Measurements from ENCODE around the gene NEUROD2.

Gene NEUROD2

DNA sequence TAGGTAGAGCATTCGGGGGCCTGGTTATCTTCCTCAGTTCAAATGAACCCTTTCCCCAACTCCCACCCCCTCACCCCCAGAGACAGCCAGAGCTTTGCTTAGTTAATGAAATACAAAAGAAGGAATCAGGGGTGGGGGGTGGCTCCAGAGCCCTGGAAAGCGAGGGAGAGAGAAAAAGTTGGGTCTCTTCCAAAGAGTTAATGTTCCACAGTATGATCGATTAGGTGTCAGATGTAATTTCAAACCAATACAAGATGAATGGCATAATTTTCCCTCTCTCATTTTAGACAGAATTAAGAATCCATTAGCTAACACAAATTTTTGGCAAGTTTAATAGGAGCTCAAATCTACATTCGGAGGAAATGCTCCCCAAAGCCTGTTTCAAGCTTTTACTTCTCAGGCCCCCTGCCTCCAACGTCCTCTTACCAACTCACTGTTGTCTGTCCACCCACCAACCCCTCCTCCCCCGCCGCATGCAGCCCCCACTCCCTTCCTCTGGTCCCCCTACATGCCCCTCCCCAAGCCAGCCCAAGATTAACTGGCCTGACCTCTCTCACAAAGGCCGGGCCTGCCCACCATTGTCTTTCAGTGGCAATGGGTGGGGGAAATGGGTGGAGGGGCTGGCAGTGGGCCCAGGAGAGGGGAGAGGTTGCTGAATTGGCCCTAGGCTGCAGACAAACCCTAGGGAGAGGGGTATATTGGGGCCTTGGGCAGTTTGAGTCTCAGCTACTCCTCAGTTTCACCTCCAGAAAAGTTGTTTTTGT is 28.2 kb downstream of the NEUROD2 start:
- DNase-seq (ENCODE audit: low spot score) = no peak

DNA sequence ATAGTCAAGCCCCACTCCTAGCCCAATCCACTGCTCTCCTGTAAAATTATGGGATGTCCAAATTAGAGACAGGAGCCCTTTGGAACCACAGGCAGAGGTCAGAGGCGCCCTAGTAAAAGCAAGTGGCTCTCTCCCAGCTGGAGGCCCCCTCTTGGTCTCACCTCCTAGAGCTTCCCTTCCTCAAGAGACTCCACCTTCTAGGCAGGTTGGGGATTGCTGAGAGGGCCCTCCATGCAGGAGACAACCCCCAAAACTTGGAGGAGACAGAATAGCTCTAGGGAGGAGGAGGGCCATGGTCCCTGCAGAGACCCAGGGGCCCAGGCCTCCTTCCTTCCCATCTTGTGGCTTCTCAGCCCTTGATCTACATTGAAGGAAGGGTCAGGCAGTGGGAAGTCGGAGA is 29.4 kb downstream of the NEUROD2 start:
- no peak for DNase-seq (ENCODE audit: low spot score)

- no peak for DNase-seq (ENCODE audit: low spot score)
Measured at GRCh38 chr17:39576187-39576586, 31.5 kb downstream of the NEUROD2 start.

GRCh38 chr17:39573447-39574298 is 34.0 kb downstream of the NEUROD2 start:
- no peak for DNase-seq (ENCODE audit: low spot score)

GRCh38 chr17:39572121-39572520 is 35.6 kb downstream of the NEUROD2 start:
- DNase-seq (ENCODE audit: low spot score) = no peak

- no peak for DNase-seq (ENCODE audit: low spot score)
Measured at GRCh38 chr17:39569126-39569525, 38.6 kb downstream of the NEUROD2 start.

DNA sequence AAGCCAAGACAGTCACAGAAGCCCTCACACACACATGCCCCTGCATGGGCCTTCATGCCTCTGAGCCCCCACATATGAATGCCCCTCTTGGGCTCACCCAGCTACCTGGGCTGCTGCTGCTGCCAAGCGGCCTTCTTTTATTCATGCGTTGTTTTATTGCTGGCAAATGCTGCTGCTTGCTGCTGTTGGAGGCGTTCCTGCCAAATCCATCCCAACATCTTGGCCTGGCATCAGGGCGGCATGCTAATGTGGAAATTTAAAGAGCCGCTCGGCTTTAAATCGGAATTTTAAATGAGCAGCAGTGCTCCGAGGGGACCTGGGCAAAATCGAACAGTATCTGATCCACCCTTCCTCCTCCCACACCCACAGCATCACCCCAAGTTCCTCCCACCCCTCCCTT is 39.0 kb downstream of the NEUROD2 start:
- DNase-seq (ENCODE audit: low spot score) = no peak

GRCh38 chr17:39566094-39566850 is 41.4 kb downstream of the NEUROD2 start:
- DNase-seq (ENCODE audit: low spot score) = no peak

GRCh38 chr17:39564211-39564848 is 43.4 kb downstream of the NEUROD2 start:
- no peak for DNase-seq (ENCODE audit: low spot score)

- no peak for DNase-seq (ENCODE audit: low spot score)
Measured at GRCh38 chr17:39563476-39563875, 44.2 kb downstream of the NEUROD2 start.

DNA sequence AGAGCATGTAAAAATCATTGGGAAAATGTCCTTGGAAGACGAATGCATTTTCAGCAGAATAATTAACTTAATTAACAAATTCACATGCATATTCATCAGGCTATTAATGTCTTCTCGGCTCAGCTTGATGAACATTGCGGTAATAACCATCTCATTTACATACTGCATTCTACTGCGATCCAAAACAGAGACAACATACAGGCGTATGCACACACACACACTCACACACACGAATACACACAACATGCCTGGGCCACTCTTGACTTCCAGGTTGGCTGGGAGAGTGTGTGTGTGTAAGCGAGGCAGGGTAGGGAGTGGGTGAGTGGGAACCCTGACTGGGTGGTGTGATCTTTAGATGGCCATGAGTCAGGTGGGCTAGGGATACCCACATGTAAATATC is 44.7 kb downstream of the NEUROD2 start:
- no peak for DNase-seq (ENCODE audit: low spot score)

DNA sequence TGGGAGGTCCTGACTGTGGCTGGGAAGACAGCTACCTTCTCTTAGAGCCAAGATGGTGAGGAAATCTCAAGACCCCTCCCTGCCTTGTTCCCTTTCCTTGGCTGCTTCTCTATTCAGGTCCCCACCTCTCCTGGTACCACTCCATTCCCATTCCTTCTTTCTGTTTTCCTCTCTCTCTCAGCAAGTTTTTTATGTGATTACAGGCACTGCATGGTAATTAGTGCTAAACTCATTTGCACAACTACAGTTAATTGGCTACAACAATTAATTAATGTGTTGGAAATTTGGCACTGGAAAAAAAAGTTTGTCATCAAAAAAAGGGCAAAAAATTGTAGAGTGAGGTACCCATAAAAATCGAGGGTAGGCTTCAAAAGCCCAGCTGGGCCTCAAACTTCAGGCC is 45.3 kb downstream of the NEUROD2 start:
- no peak for DNase-seq (ENCODE audit: low spot score)

DNA sequence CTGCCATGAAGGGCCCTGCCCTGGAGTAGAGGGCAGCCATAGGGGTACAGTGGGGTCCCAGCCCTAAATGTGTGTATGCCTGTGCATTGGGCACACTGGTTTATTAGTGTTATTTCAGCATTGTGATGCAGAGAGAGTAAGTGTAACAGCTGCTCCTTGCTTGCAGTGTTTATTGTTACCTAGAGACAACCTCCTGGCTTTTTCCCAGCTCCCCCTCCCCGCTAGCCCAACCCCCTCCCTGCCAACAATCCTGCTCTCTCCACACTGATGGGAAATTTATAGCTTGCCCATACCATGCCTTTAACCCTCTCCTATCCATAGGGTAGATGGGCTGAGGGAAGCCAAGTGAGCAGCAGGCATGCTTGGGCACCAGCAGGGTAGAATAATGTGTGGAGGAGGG is 51.3 kb downstream of the NEUROD2 start:
- DNase-seq (ENCODE audit: low spot score) = no peak

DNA sequence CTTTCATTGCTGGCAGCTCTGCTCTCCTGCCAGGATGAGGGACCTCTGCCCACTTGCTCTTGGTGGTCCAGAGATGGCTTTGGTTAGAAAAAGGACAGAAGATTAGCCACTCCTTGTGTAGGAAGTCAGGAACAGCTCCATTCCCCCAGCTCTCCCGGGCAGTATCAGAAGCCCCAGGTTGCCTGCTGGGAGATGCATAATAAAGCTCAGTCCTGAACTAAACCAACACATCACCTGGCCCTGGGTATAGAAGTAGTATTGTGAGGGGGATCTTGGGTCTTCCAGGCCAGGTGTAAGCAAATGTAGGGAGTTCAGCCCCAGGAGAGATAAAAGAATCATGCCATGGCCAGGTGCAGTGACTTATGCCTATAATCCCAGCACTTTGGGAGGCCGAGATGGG is 52.4 kb downstream of the NEUROD2 start:
- no peak for DNase-seq (ENCODE audit: low spot score)
